ENCODE measurements around the gene NAA38. TPM values are rescaled to one million over a fixed set of nuclear protein-coding genes. Genes with fewer than 3 reads are reported as not detected.

The NAA38 gene
- total RNA-seq, 1 donor from 2014 or later, result 8.6 TPM

DNA sequence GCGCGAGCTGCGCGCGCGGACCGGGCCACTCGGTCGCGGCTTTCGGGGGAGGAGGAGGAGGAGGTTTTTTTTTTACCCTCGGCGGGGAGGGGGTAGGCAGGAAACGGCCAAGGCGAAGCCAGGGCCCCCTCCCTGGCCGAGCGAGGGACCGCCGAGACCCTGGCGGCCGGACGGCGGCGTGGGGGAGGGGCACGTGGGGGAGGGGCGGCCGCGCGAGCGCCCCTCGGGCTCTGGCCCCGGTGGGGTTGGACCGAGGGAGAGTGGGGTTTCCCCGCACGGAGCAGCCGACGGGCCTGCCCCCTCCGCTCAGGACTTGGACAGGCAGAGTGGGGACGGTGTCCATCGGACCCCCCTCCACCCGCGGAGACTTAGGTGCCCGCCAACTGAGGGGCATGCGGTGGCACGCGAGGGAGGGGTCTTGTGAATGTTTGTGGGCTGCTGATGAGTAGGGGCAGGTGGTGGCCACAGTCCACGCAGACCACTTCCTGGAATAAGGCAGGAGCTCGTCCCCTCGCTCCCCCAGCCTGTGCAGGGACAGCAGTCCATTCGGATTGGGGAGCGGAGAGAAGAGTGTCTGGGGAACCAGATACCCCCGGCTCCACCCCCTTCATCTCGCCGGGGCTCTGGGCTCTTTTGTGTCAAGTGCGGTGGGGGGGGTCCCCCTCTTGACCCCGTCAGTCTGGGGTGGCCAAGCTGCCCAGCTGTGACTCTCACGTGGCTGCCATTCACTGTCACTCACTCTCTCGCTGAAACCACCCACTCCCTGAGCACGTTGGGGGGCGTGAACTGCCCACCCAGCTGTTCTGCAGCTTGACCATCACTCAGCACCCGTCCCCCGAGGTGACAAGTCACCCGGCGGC is 28.2 kb upstream of the NAA38 start:
- no peak overlapping the region for H3K27ac ChIP-seq
- no peaks in the 10 kb centered on the region for H3K36me3 ChIP-seq
- H3K4me2 ChIP-seq, result peak overlapping the region; percentile 95
- peak overlapping the region; percentile 63 for H3K4me3 Mint-ChIP-seq
- H3K27ac Mint-ChIP-seq, result no peak overlapping the region
- peaks cover 12% of the 10 kb centered on the region for H3K27me3 ChIP-seq
- H3K4me3 ChIP-seq, result peak overlapping the region; percentile 88
- no peak overlapping the region for H3K9ac ChIP-seq
- H3K4me1 Mint-ChIP-seq, result peaks cover 2% of the 10 kb centered on the region
- H3K27me3 Mint-ChIP-seq (ENCODE audit: insufficient read depth, low read depth), result peaks cover 6% of the 10 kb centered on the region
- peaks cover 52% of the 10 kb centered on the region for H3K4me1 ChIP-seq
- peaks cover 4% of the 10 kb centered on the region for H3K36me3 Mint-ChIP-seq
- H2AFZ ChIP-seq (replicated peaks), result peak overlapping the region; percentile 83
- no peaks in the 10 kb centered on the region for H3K9me3 ChIP-seq (ENCODE audit: low read depth)
- TF ChIP-seq EZH2phosphoT487 (IDR thresholded peaks at IDR 0.05) (no peak), EZH2 (IDR thresholded peaks at IDR 0.05) (no peak)
- TF ChIP-seq, protein P1, sequence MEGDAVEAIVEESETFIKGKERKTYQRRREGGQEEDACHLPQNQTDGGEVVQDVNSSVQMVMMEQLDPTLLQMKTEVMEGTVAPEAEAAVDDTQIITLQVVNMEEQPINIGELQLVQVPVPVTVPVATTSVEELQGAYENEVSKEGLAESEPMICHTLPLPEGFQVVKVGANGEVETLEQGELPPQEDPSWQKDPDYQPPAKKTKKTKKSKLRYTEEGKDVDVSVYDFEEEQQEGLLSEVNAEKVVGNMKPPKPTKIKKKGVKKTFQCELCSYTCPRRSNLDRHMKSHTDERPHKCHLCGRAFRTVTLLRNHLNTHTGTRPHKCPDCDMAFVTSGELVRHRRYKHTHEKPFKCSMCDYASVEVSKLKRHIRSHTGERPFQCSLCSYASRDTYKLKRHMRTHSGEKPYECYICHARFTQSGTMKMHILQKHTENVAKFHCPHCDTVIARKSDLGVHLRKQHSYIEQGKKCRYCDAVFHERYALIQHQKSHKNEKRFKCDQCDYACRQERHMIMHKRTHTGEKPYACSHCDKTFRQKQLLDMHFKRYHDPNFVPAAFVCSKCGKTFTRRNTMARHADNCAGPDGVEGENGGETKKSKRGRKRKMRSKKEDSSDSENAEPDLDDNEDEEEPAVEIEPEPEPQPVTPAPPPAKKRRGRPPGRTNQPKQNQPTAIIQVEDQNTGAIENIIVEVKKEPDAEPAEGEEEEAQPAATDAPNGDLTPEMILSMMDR (IDR thresholded peaks at IDR 0.05), result peak; percentile 5
- H3F3A ChIP-seq (ENCODE audit: low read depth), result peaks cover 61% of the 10 kb centered on the region
- H3K79me2 ChIP-seq (ENCODE audit: low read depth), result no peaks in the 10 kb centered on the region
- peaks cover 12% of the 10 kb centered on the region for H4K20me1 ChIP-seq (ENCODE audit: low read depth)
- DNase-seq (ENCODE audit: low spot score), result peak; percentile 84
- no peaks in the 10 kb centered on the region for H3K9me3 Mint-ChIP-seq

DNA sequence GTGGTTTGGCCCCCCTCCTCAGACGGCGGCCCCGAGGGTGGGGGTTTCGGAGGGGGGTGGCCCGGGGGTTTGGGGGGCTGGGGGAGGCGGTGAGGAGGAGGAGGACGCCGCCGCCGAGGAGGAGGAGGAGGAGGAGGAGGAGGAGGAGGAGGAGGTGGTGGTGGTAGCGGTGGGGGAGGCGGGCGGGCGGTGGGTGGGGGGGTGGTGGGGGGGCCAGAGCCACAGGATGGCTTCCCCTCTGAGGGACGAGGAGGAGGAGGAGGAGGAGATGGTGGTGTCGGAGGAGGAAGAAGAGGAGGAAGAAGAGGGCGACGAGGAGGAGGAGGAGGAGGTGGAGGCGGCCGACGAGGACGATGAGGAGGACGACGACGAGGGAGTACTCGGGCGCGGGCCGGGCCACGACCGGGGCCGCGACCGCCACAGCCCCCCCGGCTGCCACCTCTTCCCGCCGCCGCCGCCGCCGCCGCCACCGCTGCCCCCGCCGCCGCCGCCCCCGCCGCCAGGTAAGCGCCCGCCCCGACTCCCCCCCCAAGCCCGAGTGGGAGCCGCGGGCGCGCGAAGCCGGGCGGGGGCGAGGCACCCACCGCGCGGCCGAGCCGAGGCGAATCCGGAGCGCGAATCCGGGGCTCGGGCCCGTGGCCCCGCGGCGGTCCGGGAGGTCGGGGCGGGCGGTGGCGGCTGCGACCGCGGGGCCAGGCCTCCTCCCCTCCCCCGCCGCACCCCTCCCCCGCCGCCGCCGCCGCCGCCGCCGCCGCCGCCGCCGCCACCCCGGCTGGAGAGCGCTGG is 27.4 kb upstream of the NAA38 start:
- Histone ChIP-seq H3K9me3 (ENCODE audit: low read depth) (no peaks in the 10 kb centered on the region), H4K20me1 (ENCODE audit: low read depth) (peaks cover 8% of the 10 kb centered on the region), H3K27ac (no peak overlapping the region), H3K36me3 (no peaks in the 10 kb centered on the region), H2AFZ (replicated peaks) (no peak overlapping the region), H3K79me2 (ENCODE audit: low read depth) (no peaks in the 10 kb centered on the region), H3K27me3 (peaks cover 12% of the 10 kb centered on the region), H3K4me1 (peaks cover 48% of the 10 kb centered on the region), H3K4me2 (peak overlapping the region; percentile 95), H3K9ac (no peak overlapping the region), H3F3A (ENCODE audit: low read depth) (peaks cover 59% of the 10 kb centered on the region), H3K4me3 (peak overlapping the region; percentile 88)
- H3K36me3 Mint-ChIP-seq, result no peaks in the 10 kb centered on the region
- H3K27ac Mint-ChIP-seq, result no peak overlapping the region
- peak overlapping the region; percentile 83 for H3K4me3 Mint-ChIP-seq
- TF ChIP-seq EZH2phosphoT487 (IDR thresholded peaks at IDR 0.05) (no peak), EZH2 (IDR thresholded peaks at IDR 0.05) (no peak)
- TF ChIP-seq, protein P1 (IDR thresholded peaks at IDR 0.05), result no peak
- H3K4me1 Mint-ChIP-seq, result peaks cover 2% of the 10 kb centered on the region
- peaks cover 6% of the 10 kb centered on the region for H3K27me3 Mint-ChIP-seq (ENCODE audit: insufficient read depth, low read depth)
- no peaks in the 10 kb centered on the region for H3K9me3 Mint-ChIP-seq
- peak; percentile 48 for DNase-seq (ENCODE audit: low spot score)

DNA sequence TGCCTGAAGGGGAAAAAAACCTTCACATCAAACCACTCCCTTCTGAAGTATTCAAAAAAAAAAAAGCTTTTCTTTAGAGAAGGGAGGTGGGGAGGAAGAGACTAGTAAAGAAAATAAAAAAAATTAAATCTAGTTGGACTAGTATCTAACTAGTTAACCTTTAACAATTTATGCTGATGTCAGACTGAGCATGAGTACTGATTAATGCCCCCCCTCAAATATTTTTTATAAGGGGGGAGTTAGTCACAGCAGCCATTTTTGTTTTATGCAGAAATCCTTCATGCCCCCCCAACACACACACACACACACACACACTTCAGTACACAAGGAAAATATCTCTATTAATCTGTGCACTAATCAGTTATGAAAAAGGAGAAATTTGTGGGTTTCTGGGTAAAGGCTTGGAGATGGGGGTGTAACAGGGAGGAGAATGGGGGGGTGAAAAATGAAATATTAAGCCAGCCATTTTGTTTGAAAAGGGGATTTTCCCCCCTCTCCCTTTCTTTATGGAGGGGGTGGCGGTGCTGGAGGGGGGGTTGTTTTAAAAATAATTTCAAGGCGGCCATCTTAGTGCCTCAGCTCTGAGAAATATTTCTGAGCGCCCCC is 26.5 kb upstream of the NAA38 start:
- H3K4me2 ChIP-seq, result peak overlapping the region; percentile 74
- no peaks in the 10 kb centered on the region for H3K36me3 Mint-ChIP-seq
- H3K9ac ChIP-seq, result no peak overlapping the region
- peak overlapping the region; percentile 86 for H3K4me3 Mint-ChIP-seq
- peaks cover 12% of the 10 kb centered on the region for H3K27me3 ChIP-seq
- H3K79me2 ChIP-seq (ENCODE audit: low read depth), result no peaks in the 10 kb centered on the region
- peaks cover 3% of the 10 kb centered on the region for H3K27me3 Mint-ChIP-seq (ENCODE audit: insufficient read depth, low read depth)
- H3K4me3 ChIP-seq, result peak overlapping the region; percentile 88
- H3K4me1 ChIP-seq, result peaks cover 40% of the 10 kb centered on the region
- TF ChIP-seq EZH2phosphoT487 (IDR thresholded peaks at IDR 0.05) (no peak), EZH2 (IDR thresholded peaks at IDR 0.05) (no peak)
- TF ChIP-seq, protein P1 (IDR thresholded peaks at IDR 0.05), result no peak
- no peaks in the 10 kb centered on the region for H3K36me3 ChIP-seq
- peaks cover 52% of the 10 kb centered on the region for H3F3A ChIP-seq (ENCODE audit: low read depth)
- peaks cover 2% of the 10 kb centered on the region for H3K4me1 Mint-ChIP-seq
- H4K20me1 ChIP-seq (ENCODE audit: low read depth), result peaks cover 5% of the 10 kb centered on the region
- H3K27ac ChIP-seq, result no peak overlapping the region
- H3K9me3 ChIP-seq (ENCODE audit: low read depth), result no peaks in the 10 kb centered on the region
- DNase-seq (ENCODE audit: low spot score), result no peak
- H2AFZ ChIP-seq (replicated peaks), result no peak overlapping the region
- H3K9me3 Mint-ChIP-seq, result no peaks in the 10 kb centered on the region
- peak overlapping the region; percentile 74 for H3K27ac Mint-ChIP-seq
